Measurements from ENCODE around the gene TRA2A. TPM values are rescaled to one million over a fixed set of nuclear protein-coding genes. Genes with fewer than 3 reads are reported as not detected.

Gene TRA2A
- total and polyA plus RNA-seq, 2 of the 13 experiments (the other 11 are each of a cell fraction or from before 2014, with no cell fraction given), result 39.1 to 41.6 TPM

DNA sequence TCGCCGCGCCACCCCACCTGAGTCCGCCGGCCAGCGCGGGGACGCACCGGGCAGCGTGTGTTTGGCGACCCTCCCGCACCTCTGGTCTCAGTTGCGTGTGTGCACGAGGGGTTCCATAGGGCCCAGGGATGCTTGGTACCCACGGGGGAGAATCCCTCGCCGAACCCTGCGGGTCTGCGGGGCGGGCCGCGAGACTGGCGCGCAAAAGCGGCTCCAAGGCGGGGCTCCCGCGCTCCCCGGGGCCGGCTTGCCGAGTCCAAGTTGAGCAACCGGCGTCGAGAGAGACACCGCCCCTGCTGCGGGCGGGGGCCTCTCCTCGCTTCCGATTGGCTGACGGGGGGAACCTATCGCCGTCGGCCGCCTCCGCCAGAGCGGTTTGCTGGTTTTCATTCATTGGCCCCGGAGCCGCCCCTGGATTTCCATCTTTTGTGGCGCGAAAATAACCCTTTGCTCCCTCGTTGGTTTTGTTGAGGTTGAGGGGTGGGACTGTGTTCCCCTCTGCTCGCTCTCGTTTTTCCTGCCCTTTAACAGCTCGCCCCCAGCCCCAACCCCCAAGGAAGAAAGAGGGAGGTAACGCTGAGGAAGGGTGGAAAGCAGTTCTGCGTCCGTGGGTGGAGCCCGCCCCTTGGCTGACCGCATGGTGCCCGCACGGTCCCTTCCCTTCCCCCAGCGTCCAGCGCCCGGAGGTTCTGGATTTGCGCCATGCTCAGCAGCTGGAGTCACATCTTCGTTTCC is 57.5 kb downstream of the TRA2A start (continued):
- TF ChIP-seq, protein P1, sequence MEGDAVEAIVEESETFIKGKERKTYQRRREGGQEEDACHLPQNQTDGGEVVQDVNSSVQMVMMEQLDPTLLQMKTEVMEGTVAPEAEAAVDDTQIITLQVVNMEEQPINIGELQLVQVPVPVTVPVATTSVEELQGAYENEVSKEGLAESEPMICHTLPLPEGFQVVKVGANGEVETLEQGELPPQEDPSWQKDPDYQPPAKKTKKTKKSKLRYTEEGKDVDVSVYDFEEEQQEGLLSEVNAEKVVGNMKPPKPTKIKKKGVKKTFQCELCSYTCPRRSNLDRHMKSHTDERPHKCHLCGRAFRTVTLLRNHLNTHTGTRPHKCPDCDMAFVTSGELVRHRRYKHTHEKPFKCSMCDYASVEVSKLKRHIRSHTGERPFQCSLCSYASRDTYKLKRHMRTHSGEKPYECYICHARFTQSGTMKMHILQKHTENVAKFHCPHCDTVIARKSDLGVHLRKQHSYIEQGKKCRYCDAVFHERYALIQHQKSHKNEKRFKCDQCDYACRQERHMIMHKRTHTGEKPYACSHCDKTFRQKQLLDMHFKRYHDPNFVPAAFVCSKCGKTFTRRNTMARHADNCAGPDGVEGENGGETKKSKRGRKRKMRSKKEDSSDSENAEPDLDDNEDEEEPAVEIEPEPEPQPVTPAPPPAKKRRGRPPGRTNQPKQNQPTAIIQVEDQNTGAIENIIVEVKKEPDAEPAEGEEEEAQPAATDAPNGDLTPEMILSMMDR (CRISPR knock-in tag; IDR thresholded peaks at IDR 0.05), result peak; percentile 13; the same call in 1 of the 2 replicates
- TF ChIP-seq, protein P2, sequence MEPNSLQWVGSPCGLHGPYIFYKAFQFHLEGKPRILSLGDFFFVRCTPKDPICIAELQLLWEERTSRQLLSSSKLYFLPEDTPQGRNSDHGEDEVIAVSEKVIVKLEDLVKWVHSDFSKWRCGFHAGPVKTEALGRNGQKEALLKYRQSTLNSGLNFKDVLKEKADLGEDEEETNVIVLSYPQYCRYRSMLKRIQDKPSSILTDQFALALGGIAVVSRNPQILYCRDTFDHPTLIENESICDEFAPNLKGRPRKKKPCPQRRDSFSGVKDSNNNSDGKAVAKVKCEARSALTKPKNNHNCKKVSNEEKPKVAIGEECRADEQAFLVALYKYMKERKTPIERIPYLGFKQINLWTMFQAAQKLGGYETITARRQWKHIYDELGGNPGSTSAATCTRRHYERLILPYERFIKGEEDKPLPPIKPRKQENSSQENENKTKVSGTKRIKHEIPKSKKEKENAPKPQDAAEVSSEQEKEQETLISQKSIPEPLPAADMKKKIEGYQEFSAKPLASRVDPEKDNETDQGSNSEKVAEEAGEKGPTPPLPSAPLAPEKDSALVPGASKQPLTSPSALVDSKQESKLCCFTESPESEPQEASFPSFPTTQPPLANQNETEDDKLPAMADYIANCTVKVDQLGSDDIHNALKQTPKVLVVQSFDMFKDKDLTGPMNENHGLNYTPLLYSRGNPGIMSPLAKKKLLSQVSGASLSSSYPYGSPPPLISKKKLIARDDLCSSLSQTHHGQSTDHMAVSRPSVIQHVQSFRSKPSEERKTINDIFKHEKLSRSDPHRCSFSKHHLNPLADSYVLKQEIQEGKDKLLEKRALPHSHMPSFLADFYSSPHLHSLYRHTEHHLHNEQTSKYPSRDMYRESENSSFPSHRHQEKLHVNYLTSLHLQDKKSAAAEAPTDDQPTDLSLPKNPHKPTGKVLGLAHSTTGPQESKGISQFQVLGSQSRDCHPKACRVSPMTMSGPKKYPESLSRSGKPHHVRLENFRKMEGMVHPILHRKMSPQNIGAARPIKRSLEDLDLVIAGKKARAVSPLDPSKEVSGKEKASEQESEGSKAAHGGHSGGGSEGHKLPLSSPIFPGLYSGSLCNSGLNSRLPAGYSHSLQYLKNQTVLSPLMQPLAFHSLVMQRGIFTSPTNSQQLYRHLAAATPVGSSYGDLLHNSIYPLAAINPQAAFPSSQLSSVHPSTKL (CRISPR knock-in tag; IDR thresholded peaks at IDR 0.05), result peak; percentile 43
- TF ChIP-seq POLR2AphosphoS2 (IDR thresholded peaks at IDR 0.05; ENCODE audit: low read depth, low read length) (no peak), HMG20A (CRISPR knock-in tag; IDR thresholded peaks at IDR 0.05; ENCODE audit: borderline replicate concordance) (no peak), MAFK (conservative IDR thresholded peaks at IDR 0.05 in 1 of 2, IDR thresholded peaks at IDR 0.05 in 1 of 2; ENCODE audit: low read length in 2 of 2) (no peak), NR2F6 (IDR thresholded peaks at IDR 0.05) (no peak), NR2F6 (CRISPR knock-in tag; IDR thresholded peaks at IDR 0.05) (peak; percentile 27; the same call in 1 of the 2 replicates), ZMYM2 (CRISPR knock-in tag; IDR thresholded peaks at IDR 0.05) (no peak), RFXANK (CRISPR knock-in tag; IDR thresholded peaks at IDR 0.05) (peak; percentile 64; the same call in 1 of the 2 replicates), NFRKB (IDR thresholded peaks at IDR 0.05) (no peak), ESRRA (CRISPR knock-in tag; IDR thresholded peaks at IDR 0.05; ENCODE audit: low read depth) (no peak; the same call in 1 of the 2 replicates), TAF15 (IDR thresholded peaks at IDR 0.05; ENCODE audit: low read depth, low read length, poor library complexity, severe bottlenecking) (peak; percentile 69), ATM (IDR thresholded peaks at IDR 0.05; ENCODE audit: borderline replicate concordance) (no peak), ZNF569 (CRISPR knock-in tag; IDR thresholded peaks at IDR 0.05; ENCODE audit: borderline replicate concordance) (0 out of 2 replicates have a peak, but pooled peaks have one; percentile 32), SOX13 (IDR thresholded peaks at IDR 0.05) (no peak; the same call in 1 of the 2 replicates), SOX13 (CRISPR knock-in tag; conservative IDR thresholded peaks at IDR 0.05 in 1 of 2, IDR thresholded peaks at IDR 0.05 in 1 of 2) (peak in 1 of 2 experiments; percentile 42; a peak in 2 of 4 replicates), NFIC (IDR thresholded peaks at IDR 0.05; ENCODE audit: low read length) (peak; percentile 68), TBL1XR1 (IDR thresholded peaks at IDR 0.05; ENCODE audit: borderline replicate concordance, low read length, partially characterized antibody) (no peak)
- TF ChIP-seq, protein P3, sequence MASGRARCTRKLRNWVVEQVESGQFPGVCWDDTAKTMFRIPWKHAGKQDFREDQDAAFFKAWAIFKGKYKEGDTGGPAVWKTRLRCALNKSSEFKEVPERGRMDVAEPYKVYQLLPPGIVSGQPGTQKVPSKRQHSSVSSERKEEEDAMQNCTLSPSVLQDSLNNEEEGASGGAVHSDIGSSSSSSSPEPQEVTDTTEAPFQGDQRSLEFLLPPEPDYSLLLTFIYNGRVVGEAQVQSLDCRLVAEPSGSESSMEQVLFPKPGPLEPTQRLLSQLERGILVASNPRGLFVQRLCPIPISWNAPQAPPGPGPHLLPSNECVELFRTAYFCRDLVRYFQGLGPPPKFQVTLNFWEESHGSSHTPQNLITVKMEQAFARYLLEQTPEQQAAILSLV (CRISPR knock-in tag; IDR thresholded peaks at IDR 0.05; ENCODE audit: borderline replicate concordance), result peak; percentile 80
- TF ChIP-seq, protein P4, sequence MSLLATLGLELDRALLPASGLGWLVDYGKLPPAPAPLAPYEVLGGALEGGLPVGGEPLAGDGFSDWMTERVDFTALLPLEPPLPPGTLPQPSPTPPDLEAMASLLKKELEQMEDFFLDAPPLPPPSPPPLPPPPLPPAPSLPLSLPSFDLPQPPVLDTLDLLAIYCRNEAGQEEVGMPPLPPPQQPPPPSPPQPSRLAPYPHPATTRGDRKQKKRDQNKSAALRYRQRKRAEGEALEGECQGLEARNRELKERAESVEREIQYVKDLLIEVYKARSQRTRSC (CRISPR knock-in tag; IDR thresholded peaks at IDR 0.05; ENCODE audit: low read depth), result 0 out of 2 replicates have a peak, but pooled peaks have one; percentile 63
- TF ChIP-seq, protein P5, sequence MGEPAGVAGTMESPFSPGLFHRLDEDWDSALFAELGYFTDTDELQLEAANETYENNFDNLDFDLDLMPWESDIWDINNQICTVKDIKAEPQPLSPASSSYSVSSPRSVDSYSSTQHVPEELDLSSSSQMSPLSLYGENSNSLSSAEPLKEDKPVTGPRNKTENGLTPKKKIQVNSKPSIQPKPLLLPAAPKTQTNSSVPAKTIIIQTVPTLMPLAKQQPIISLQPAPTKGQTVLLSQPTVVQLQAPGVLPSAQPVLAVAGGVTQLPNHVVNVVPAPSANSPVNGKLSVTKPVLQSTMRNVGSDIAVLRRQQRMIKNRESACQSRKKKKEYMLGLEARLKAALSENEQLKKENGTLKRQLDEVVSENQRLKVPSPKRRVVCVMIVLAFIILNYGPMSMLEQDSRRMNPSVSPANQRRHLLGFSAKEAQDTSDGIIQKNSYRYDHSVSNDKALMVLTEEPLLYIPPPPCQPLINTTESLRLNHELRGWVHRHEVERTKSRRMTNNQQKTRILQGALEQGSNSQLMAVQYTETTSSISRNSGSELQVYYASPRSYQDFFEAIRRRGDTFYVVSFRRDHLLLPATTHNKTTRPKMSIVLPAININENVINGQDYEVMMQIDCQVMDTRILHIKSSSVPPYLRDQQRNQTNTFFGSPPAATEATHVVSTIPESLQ (CRISPR knock-in tag; conservative IDR thresholded peaks at IDR 0.05), result no peak

All from HepG2 (cell line).